K562 (cell line): Measurements from ENCODE around the gene PPFIA3. TPM values are rescaled to one million over a fixed set of nuclear protein-coding genes. Genes with fewer than 3 reads are reported as not detected.

Experiments
- ARNT ChIP-seq, 2 experiments: fragments of 450-650 bp; IDR thresholded peaks; 2 replicates each; pipeline ENCODE4 v1.6.1; 2016; ENCODE audit warnings: mild to moderate bottlenecking in 1 of 2
- BMI1 ChIP-seq: fragments of 150-350 bp; IDR thresholded peaks from 2 replicates; pipeline ENCODE4 v1.6.1; 2014; ENCODE audit warnings: low read length
- FOXM1 ChIP-seq, 2 experiments: fragments of 450-650 bp in 1 of 2; sonication (generic) in 1 of 2; formaldehyde crosslinking in 1 of 2; IDR thresholded peaks; 2 replicates each; pipeline versions ENCODE4 v1.6.1 to v1.9.0; 2017 to 2022; ENCODE audit warnings: low read depth in 2 of 2, mild to moderate bottlenecking in 2 of 2, missing genetic modification reagents in 1 of 2, moderate library complexity in 1 of 2
- GTF2E2 ChIP-seq: fragments of 200-800 bp; sonication (Bioruptor generic); IDR thresholded peaks from 2 replicates; pipeline ENCODE4 v1.6.1; 2016; ENCODE audit warnings: missing genetic modification characterization, missing compliant biosample characterization
- IRF2 ChIP-seq: sonication (generic); formaldehyde crosslinking; IDR thresholded peaks from 2 replicates; pipeline ENCODE4 v1.8.1; 2022; ENCODE audit warnings: mild to moderate bottlenecking, missing genetic modification reagents
- KHSRP ChIP-seq: fragments of 450-650 bp; IDR thresholded peaks from 2 replicates; pipeline ENCODE4 v1.6.1; 2017
- POLR2AphosphoS5 ChIP-seq: IDR thresholded peaks from 2 replicates; pipeline ENCODE4 v1.6.1; 2011; ENCODE audit warnings: mild to moderate bottlenecking, low read depth, low read length, moderate library complexity; ENCODE audit not compliant: control insufficient read depth, insufficient read depth
- SIRT6 ChIP-seq: IDR thresholded peaks from one replicate; pipeline ENCODE4 v1.6.1; 2012; ENCODE audit warnings: low read depth, mild to moderate bottlenecking, control low read depth, inconsistent platforms, low read length, moderate library complexity
- SNIP1 ChIP-seq: fragments of 450-650 bp; IDR thresholded peaks from 2 replicates; pipeline ENCODE4 v1.7.1; 2017; ENCODE audit warnings: low read depth, mild to moderate bottlenecking
- ZNF282 ChIP-seq: sonication (generic); formaldehyde crosslinking; IDR thresholded peaks from 2 replicates; pipeline ENCODE4 v1.8.1; 2023; ENCODE audit warnings: missing genetic modification reagents
- polyA plus RNA-seq, 8 experiments: library from polyadenylated mRNA; depleted of rRNA in 4 of 8; stranded (reverse) in 5 of 8; unstranded in 3 of 8; fragments of >200 nt; fragmentation: Nextera tagmentation in 2 of 8; fragmentation: Illumina TruSeq in 1 of 8; extraction: Ambion mirVana in 2 of 8; extraction: Trizol in 1 of 8; gene quantifications; 2 replicates each; pipeline versions ENCODE4 v1.2.1 to v1.2.3, GENCODE V29; 2011 to 2014; ENCODE audit warnings: inconsistent platforms in 1 of 8, missing spikeins in 1 of 8
- total RNA-seq, 7 experiments: library from RNA; depleted of rRNA in 6 of 7; stranded (reverse); fragments of >200 nt in 6 of 7; fragmentation: Illumina TruSeq in 2 of 7; extraction: Trizol in 2 of 7; gene quantifications; 2 replicates each; pipeline versions ENCODE4 v1.2.1 to v1.2.3, GENCODE V29; 2011 to 2021; ENCODE audit warnings: low replicate concordance in 1 of 7
- TF ChIP-seq, protein P1 (sequence below): fragments of 450-650 bp; IDR thresholded peaks from 2 replicates; pipeline ENCODE4 v1.6.1; 2016; ENCODE audit warnings: mild to moderate bottlenecking, moderate library complexity
- TF ChIP-seq, protein P2 (sequence below), 2 experiments: fragments of 450-650 bp in 1 of 2; sonication (generic) in 1 of 2; formaldehyde crosslinking in 1 of 2; IDR thresholded peaks in 1 of 2; conservative IDR thresholded peaks in 1 of 2; 2 replicates each; pipeline versions ENCODE4 v1.6.1 to v1.8.1; 2016 to 2023; ENCODE audit warnings: mild to moderate bottlenecking in 2 of 2, moderate library complexity in 2 of 2, inconsistent platforms in 1 of 2, missing genetic modification reagents in 1 of 2

The PPFIA3 gene
- total and polyA plus RNA-seq, 9 of the 15 experiments (the other 6 are each of a cell fraction or from before 2014, with no cell fraction given): 0.10 to 53.0 (median 17.6) TPM

DNA sequence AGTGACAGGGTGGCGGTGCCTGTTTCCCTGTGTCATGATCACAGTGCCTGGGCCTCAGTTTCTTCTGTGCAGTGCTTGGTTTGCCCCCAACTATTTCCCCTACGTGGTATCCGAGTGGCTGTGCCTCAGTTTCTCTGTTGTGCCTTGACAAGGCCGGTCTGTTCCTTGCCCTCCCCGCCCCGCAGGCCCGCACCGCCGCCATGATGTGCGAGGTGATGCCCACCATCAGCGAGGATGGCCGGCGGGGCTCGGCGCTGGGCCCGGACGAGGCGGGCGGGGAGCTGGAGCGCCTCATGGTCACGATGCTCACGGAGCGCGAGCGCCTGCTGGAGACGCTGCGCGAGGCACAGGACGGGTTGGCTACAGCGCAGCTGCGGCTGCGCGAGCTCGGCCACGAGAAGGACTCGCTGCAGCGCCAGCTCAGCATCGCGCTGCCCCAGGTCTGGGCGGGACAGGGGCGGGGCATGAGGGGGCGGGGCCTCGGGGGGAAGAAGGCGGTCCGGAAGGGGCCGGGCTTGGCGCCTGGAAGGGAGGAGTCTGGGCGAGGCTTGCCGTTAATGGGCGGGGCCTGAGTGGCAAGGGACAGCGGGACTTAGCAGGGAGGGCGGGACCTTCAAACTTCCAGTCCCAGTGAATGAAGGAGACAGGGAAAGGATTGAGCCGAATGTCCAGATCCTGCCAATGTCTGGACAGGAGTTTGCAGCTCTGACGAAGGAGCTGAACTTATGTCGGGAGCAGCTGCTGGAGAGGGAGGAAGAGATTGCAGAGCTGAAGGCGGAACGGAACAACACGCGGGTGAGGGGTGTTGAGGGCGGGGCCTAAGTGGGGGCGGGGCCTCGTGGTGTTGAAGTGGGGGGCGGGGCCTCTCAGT, 8.6 kb downstream of the PPFIA3 start (continued):
- TF ChIP-seq, protein P1, sequence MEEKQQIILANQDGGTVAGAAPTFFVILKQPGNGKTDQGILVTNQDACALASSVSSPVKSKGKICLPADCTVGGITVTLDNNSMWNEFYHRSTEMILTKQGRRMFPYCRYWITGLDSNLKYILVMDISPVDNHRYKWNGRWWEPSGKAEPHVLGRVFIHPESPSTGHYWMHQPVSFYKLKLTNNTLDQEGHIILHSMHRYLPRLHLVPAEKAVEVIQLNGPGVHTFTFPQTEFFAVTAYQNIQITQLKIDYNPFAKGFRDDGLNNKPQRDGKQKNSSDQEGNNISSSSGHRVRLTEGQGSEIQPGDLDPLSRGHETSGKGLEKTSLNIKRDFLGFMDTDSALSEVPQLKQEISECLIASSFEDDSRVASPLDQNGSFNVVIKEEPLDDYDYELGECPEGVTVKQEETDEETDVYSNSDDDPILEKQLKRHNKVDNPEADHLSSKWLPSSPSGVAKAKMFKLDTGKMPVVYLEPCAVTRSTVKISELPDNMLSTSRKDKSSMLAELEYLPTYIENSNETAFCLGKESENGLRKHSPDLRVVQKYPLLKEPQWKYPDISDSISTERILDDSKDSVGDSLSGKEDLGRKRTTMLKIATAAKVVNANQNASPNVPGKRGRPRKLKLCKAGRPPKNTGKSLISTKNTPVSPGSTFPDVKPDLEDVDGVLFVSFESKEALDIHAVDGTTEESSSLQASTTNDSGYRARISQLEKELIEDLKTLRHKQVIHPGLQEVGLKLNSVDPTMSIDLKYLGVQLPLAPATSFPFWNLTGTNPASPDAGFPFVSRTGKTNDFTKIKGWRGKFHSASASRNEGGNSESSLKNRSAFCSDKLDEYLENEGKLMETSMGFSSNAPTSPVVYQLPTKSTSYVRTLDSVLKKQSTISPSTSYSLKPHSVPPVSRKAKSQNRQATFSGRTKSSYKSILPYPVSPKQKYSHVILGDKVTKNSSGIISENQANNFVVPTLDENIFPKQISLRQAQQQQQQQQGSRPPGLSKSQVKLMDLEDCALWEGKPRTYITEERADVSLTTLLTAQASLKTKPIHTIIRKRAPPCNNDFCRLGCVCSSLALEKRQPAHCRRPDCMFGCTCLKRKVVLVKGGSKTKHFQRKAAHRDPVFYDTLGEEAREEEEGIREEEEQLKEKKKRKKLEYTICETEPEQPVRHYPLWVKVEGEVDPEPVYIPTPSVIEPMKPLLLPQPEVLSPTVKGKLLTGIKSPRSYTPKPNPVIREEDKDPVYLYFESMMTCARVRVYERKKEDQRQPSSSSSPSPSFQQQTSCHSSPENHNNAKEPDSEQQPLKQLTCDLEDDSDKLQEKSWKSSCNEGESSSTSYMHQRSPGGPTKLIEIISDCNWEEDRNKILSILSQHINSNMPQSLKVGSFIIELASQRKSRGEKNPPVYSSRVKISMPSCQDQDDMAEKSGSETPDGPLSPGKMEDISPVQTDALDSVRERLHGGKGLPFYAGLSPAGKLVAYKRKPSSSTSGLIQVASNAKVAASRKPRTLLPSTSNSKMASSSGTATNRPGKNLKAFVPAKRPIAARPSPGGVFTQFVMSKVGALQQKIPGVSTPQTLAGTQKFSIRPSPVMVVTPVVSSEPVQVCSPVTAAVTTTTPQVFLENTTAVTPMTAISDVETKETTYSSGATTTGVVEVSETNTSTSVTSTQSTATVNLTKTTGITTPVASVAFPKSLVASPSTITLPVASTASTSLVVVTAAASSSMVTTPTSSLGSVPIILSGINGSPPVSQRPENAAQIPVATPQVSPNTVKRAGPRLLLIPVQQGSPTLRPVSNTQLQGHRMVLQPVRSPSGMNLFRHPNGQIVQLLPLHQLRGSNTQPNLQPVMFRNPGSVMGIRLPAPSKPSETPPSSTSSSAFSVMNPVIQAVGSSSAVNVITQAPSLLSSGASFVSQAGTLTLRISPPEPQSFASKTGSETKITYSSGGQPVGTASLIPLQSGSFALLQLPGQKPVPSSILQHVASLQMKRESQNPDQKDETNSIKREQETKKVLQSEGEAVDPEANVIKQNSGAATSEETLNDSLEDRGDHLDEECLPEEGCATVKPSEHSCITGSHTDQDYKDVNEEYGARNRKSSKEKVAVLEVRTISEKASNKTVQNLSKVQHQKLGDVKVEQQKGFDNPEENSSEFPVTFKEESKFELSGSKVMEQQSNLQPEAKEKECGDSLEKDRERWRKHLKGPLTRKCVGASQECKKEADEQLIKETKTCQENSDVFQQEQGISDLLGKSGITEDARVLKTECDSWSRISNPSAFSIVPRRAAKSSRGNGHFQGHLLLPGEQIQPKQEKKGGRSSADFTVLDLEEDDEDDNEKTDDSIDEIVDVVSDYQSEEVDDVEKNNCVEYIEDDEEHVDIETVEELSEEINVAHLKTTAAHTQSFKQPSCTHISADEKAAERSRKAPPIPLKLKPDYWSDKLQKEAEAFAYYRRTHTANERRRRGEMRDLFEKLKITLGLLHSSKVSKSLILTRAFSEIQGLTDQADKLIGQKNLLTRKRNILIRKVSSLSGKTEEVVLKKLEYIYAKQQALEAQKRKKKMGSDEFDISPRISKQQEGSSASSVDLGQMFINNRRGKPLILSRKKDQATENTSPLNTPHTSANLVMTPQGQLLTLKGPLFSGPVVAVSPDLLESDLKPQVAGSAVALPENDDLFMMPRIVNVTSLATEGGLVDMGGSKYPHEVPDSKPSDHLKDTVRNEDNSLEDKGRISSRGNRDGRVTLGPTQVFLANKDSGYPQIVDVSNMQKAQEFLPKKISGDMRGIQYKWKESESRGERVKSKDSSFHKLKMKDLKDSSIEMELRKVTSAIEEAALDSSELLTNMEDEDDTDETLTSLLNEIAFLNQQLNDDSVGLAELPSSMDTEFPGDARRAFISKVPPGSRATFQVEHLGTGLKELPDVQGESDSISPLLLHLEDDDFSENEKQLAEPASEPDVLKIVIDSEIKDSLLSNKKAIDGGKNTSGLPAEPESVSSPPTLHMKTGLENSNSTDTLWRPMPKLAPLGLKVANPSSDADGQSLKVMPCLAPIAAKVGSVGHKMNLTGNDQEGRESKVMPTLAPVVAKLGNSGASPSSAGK: peak; percentile 100
- TF ChIP-seq, protein P2, sequence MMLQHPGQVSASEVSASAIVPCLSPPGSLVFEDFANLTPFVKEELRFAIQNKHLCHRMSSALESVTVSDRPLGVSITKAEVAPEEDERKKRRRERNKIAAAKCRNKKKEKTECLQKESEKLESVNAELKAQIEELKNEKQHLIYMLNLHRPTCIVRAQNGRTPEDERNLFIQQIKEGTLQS (IDR thresholded peaks at IDR 0.05): no peak
- TF ChIP-seq, protein P2 (CRISPR knock-in tag; conservative IDR thresholded peaks at IDR 0.05): peak; percentile 55; the same call in 1 of the 2 replicates
- TF ChIP-seq FOXM1 (IDR thresholded peaks at IDR 0.05; ENCODE audit: low read depth) (no peak), FOXM1 (CRISPR knock-in tag; IDR thresholded peaks at IDR 0.05; ENCODE audit: low read depth) (peak; percentile 85; the same call in 1 of the 2 replicates), KHSRP (no peak), ARNT (IDR thresholded peaks at IDR 0.05) (no peak), GTF2E2 (tag) (no peak), SIRT6 (no peak), POLR2AphosphoS5 (no peak), IRF2 (no peak), ZNF282 (CRISPR knock-in tag) (peak; percentile 99; the same call in 1 of the 2 replicates), BMI1 (no peak), SNIP1 (no peak)
